Gastroesophageal sphincter (tissue), 4 donors: ENCODE results near the gene FGFR4. TPM values are rescaled to one million over a fixed set of nuclear protein-coding genes. Genes with fewer than 3 reads are reported as not detected.

Source experiments
- ATAC-seq: fragments of 150-250 bp; one replicate; pipeline ENCODE4 v1.9.1; 2016; ENCODE audit warnings: mild to moderate bottlenecking, moderate library complexity
- H3K27ac ChIP-seq, 4 donors: fragments of 200-600 bp; sonication (generic) in 3 of 4; 1 replicate in 3 of 4; 2 replicates in 1 of 4; pipeline ENCODE4 v1.5.1; 2016 to 2019
- H3K27me3 ChIP-seq: fragments of 200-600 bp; sonication (generic); one replicate; pipeline ENCODE4 v1.5.1; 2019
- H3K36me3 ChIP-seq, 2 donors: fragments of 200-600 bp; sonication (generic); one replicate each; pipeline ENCODE4 v1.5.1; 2019; ENCODE audit warnings: control low read depth in 1 of 2
- H3K4me1 ChIP-seq, 3 donors: fragments of 200-600 bp; sonication (generic); 1 replicate in 2 of 3; 2 replicates in 1 of 3; pipeline ENCODE4 v1.5.1; 2016 to 2019; ENCODE audit warnings: control low read depth in 2 of 3
- H3K4me3 ChIP-seq, 2 donors: fragments of 200-600 bp; sonication (generic); one replicate each; pipeline ENCODE4 v1.5.1; 2019; ENCODE audit warnings: mild to moderate bottlenecking in 1 of 2, moderate library complexity in 1 of 2
- H3K9me3 ChIP-seq, 3 donors: fragments of 200-600 bp; sonication (generic); one replicate each; pipeline ENCODE4 v1.5.1; 2017 to 2019; ENCODE audit warnings: control low read depth in 2 of 3
- CTCF ChIP-seq, 4 experiments: fragments of 200-600 bp in 2 of 4; fragments of 450-650 bp in 2 of 4; sonication (generic) in 1 of 4; IDR thresholded peaks; one replicate each; pipeline ENCODE4 v1.5.1; 2017 to 2019; ENCODE audit warnings: antibody characterized with exemption in 4 of 4, mild to moderate bottlenecking in 2 of 4, moderate library complexity in 2 of 4
- EP300 ChIP-seq: sonication (generic); formaldehyde crosslinking; IDR thresholded peaks from one replicate; pipeline ENCODE4 v1.6.1; 2017; ENCODE audit warnings: antibody characterized with exemption, mild to moderate bottlenecking
- POLR2A ChIP-seq, 2 donors: fragments of 450-650 bp; IDR thresholded peaks; one replicate each; pipeline ENCODE4 v1.6.1; 2017; ENCODE audit warnings: antibody characterized with exemption in 2 of 2, mild to moderate bottlenecking in 2 of 2, moderate library complexity in 1 of 2
- POLR2AphosphoS5 ChIP-seq: sonication (generic); formaldehyde crosslinking; IDR thresholded peaks from one replicate; pipeline ENCODE4 v1.6.1; 2017; ENCODE audit warnings: antibody characterized with exemption
- WGBS, 2 donors: methylation state at CpG; one replicate each; pipeline ENCODE4 v1.1.5; 2018; ENCODE audit warnings: low coverage in 1 of 2; 5-methylcytosine and 5-hydroxymethylcytosine counted together
- total RNA-seq, 4 donors: library from RNA; depleted of rRNA; stranded (reverse); fragments of >200 nt; gene quantifications; one replicate each; pipeline ENCODE4 v1.1.0, GENCODE V29; 2016

FGFR4 gene
- total RNA-seq, 4 donors from 2014 or later = 3.0 to 7.4 (median 6.6) TPM

GRCh38 chr5:177099422-177100093, 12.8 kb downstream of the FGFR4 start:
- H3K27me3 ChIP-seq = peaks cover 32% of the 10 kb centered on the region
- no peaks in the 10 kb centered on the region for H3K9me3 ChIP-seq
- H3K4me3 ChIP-seq = no peak overlapping the region
- no peak overlapping the region for H3K27ac ChIP-seq
- TF ChIP-seq CTCF (IDR thresholded peaks at IDR 0.05) = no peak
- no peak for TF ChIP-seq POLR2AphosphoS5
- no peak for TF ChIP-seq EP300
- TF ChIP-seq POLR2A (IDR thresholded peaks at IDR 0.05) = no peak
- ATAC-seq = no peak
- WGBS, 2 donors = 76 to 87% methylated on average over 6 to 11 of the region's 13 CpGs
- H3K36me3 ChIP-seq = no peaks in the 10 kb centered on the region
- peaks cover 0 to 21% (median 12%) of the 10 kb centered on the region in 3 donors for H3K4me1 ChIP-seq

- no peak for ATAC-seq
- H3K36me3 ChIP-seq = no peaks in the 10 kb centered on the region
Measured at GRCh38 chr5:177100714-177101121, 14.0 kb downstream of the FGFR4 start.

GRCh38 chr5:177103523-177104253, 17.0 kb downstream of the FGFR4 start:
- TF ChIP-seq CTCF (IDR thresholded peaks at IDR 0.05) (no peak), POLR2A (IDR thresholded peaks at IDR 0.05) (no peak)
- no peak overlapping the region for H3K27ac ChIP-seq
- ATAC-seq = no peak
- 42 to 60% methylated on average over 2 to 5 of the region's 9 CpGs for WGBS, 2 donors
- H3K4me1 ChIP-seq = peaks cover 0 to 3% (median under 1%) of the 10 kb centered on the region in 3 donors
- H3K27me3 ChIP-seq = peaks cover 45% of the 10 kb centered on the region
- H3K4me3 ChIP-seq = no peak overlapping the region
- no peaks in the 10 kb centered on the region for H3K36me3 ChIP-seq
- H3K9me3 ChIP-seq = no peaks in the 10 kb centered on the region

More at GRCh38 chr5:177100714-177101121, 14.0 kb downstream of the FGFR4 start:
- TF ChIP-seq CTCF (IDR thresholded peaks at IDR 0.05) = no peak
- no peak for TF ChIP-seq POLR2A (IDR thresholded peaks at IDR 0.05)
- TF ChIP-seq POLR2AphosphoS5 = no peak
- no peak for TF ChIP-seq EP300
- H3K4me1 ChIP-seq = peaks cover 0 to 9% (median 4%) of the 10 kb centered on the region in 3 donors
- no peak overlapping the region for H3K27ac ChIP-seq
- H3K27me3 ChIP-seq = peaks cover 42% of the 10 kb centered on the region
- H3K9me3 ChIP-seq = no peaks in the 10 kb centered on the region
- WGBS, 2 donors = 61% methylated on average over 3 of the region's 6 CpGs; no CpG with 5 or more reads in 1 of the 2 donors
- no peak overlapping the region for H3K4me3 ChIP-seq

GRCh38 chr5:177105691-177106476, 19.2 kb downstream of the FGFR4 start:
- Histone ChIP-seq H3K36me3 (no peaks in the 10 kb centered on the region), H3K27ac (no peak overlapping the region), H3K4me3 (no peak overlapping the region), H3K4me1 (no peaks in the 10 kb centered on the region), H3K9me3 (no peaks in the 10 kb centered on the region), H3K27me3 (peaks cover 41% of the 10 kb centered on the region)
- WGBS, 2 donors = 80% methylated on average over 1 of the region's 24 CpGs; no CpG with 5 or more reads in 1 of the 2 donors
- ATAC-seq = no peak
- TF ChIP-seq POLR2A (IDR thresholded peaks at IDR 0.05) (no peak), POLR2AphosphoS5 (no peak), EP300 (no peak), CTCF (IDR thresholded peaks at IDR 0.05) (no peak)
